ENCODE data around the gene EPSTI1.

The EPSTI1 gene

DNA sequence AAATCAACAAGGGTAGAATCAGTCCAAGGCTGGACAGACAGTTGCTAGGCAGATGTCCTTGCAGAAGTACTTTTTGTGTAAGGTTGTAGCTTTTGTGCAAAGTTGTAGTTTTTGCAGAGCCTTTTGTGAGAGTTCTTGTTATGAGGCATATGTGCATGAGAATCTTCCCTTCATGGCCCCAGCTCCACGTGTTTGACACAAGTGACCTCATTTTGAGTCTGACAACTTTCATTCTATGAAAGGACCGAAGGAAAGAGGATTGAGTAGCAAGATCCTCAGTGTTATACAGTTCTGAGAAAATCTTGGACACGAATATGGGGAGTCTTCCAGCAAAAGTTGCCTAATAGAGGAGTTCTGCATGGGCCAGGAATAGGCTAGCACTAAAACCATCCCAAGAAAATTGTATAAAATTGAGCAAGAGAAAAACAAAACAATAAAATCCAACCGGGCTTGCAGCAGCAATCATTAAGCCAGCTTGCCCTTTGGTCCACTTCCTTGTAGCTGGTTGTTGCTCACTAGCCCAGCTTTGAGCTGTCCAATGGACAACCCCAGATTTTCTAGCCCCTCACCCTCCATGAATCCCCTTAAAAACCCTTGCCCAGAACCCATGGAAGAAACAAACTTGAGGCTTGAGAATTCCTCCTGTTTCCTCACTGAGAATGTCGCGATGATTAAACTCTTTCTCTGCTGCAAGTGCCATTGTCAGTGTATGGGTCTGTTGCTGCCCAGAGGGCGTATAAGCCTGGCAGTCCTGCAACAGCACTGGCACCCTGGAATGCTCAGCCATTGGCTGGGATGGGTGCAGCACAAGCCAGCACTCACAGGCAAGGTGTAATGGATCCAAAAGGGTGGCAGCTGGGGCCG, 6.5 kb downstream of the EPSTI1 start:
- DNase-seq (ENCODE audit: low read depth in 2 of 2): peak in 1 of 2 donors; percentile 74
- no peak overlapping the region for H3K4me3 ChIP-seq (replicated peaks in 1 of 2; ENCODE audit: low read depth in 2 of 2, low read length in 2 of 2)
- TF ChIP-seq, protein P1, sequence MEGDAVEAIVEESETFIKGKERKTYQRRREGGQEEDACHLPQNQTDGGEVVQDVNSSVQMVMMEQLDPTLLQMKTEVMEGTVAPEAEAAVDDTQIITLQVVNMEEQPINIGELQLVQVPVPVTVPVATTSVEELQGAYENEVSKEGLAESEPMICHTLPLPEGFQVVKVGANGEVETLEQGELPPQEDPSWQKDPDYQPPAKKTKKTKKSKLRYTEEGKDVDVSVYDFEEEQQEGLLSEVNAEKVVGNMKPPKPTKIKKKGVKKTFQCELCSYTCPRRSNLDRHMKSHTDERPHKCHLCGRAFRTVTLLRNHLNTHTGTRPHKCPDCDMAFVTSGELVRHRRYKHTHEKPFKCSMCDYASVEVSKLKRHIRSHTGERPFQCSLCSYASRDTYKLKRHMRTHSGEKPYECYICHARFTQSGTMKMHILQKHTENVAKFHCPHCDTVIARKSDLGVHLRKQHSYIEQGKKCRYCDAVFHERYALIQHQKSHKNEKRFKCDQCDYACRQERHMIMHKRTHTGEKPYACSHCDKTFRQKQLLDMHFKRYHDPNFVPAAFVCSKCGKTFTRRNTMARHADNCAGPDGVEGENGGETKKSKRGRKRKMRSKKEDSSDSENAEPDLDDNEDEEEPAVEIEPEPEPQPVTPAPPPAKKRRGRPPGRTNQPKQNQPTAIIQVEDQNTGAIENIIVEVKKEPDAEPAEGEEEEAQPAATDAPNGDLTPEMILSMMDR (IDR thresholded peaks at IDR 0.05; ENCODE audit: low read depth, low read length): no peak

DNA sequence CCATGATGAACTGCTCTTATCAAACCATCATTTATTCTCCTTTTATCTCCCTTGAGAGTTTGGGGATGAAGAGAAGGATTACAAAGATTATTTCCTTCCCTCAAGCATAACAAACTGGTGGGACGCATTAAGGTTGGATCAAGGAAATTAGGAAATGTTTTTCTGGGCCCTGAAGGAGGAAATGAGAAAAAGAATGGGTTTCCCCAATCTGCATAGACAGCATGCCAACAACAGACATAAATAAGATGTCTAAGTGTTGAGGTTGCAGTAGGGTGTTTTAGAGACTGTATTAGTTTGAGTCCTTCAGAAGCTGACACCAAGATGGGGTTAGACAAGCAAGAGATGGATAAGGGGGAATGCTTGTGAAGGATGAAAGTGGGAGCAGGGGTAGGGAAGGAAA, 7.3 kb downstream of the EPSTI1 start:
- TF ChIP-seq, protein P1 (IDR thresholded peaks at IDR 0.05; ENCODE audit: low read depth, low read length): no peak
- H3K4me3 ChIP-seq (replicated peaks in 1 of 2; ENCODE audit: low read depth in 2 of 2, low read length in 2 of 2): no peak overlapping the region
- no peak for DNase-seq (ENCODE audit: low read depth in 2 of 2)

DNA sequence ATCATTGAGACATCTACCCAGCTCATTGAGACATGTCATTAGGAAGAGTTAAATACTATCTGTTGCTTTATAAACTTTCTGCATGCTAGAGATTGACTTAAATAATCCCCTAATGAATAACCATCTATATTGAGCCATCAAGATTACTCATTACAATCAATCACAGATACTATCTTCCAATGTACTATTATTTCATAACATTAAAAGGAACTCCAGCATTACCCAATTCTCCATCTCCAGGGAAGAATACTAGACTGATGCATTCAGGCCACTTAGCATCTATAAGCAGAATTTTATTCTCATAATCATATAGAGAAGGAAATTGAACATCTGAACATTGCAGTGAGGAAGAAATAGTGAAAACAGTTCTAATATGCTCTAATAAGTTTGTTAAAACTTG, 8.0 kb downstream of the EPSTI1 start:
- TF ChIP-seq, protein P1 (IDR thresholded peaks at IDR 0.05; ENCODE audit: low read depth, low read length): no peak

DNA sequence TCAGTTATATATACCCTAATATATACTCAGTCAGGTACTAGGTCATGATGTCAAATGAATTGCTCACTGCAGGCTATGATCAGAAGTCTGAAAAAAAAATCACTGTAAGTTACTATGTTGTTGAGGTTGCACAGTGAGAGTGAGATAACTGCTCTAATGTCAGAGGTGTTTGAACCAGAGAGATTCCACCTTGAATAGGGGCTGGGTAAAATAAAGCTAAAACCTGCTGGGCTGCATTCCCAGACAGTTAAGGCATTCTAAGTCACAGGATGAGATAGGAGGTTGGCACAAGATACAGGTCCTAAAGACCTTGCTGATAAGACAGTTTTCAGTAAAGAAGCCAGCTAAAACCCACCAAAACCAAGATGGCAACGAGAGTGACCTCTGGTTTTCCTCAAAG, 10.2 kb downstream of the EPSTI1 start:
- TF ChIP-seq, protein P1 (IDR thresholded peaks at IDR 0.05; ENCODE audit: low read depth, low read length): no peak
- no peak overlapping the region for H3K4me3 ChIP-seq (replicated peaks in 1 of 2; ENCODE audit: low read depth in 2 of 2, low read length in 2 of 2)
- DNase-seq (ENCODE audit: low read depth in 2 of 2): no peak

More for the DNA sequence above, 8.0 kb downstream of the EPSTI1 start:
- H3K4me3 ChIP-seq (replicated peaks in 1 of 2; ENCODE audit: low read depth in 2 of 2, low read length in 2 of 2): no peak overlapping the region
- DNase-seq (ENCODE audit: low read depth in 2 of 2): no peak

DNA sequence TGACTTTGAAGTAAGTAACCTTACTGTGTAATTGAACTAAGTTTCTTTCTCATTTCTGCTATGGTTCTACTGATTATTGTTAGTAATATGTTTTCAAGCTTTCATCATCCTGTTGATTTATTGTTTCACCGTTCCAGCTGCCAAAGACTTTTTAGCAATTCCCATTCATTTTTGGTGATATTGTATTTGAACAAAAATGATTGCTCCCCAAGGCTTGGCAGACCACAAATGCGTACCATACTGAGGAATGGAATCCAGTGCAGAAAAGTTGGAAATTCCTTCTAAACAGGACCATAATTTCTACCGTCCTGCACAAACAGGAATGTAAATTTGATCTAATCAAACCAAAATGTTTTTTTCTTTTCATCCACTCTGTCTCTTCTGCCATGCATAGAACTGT, 10.7 kb downstream of the EPSTI1 start:
- no peak overlapping the region for H3K4me3 ChIP-seq (replicated peaks in 1 of 2; ENCODE audit: low read depth in 2 of 2, low read length in 2 of 2)
- DNase-seq (ENCODE audit: low read depth in 2 of 2): peak; percentile 50 to 65
- TF ChIP-seq, protein P1 (IDR thresholded peaks at IDR 0.05; ENCODE audit: low read depth, low read length): no peak

DNA sequence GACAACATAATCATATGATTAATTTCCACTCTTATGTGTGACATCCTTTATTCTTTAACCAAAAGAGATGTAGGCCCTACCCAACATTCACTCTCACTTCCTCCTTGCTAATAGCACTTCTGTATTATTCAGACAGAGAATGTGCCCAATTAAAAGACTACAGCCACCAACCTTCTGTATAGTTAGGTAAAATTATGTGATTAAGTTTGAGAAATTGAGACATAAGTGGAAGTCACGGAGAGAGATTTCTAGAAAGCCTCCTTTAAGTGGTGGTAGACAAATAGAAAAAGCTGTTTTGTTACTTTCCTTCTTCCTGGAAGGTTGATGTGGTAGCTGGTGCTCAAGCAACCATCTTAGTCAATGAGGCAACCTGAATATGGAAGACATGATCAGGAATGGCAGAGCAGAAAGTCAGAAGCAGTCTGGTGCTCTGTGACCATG, 14.8 kb downstream of the EPSTI1 start:
- TF ChIP-seq, protein P1 (IDR thresholded peaks at IDR 0.05; ENCODE audit: low read depth, low read length): no peak
- DNase-seq (ENCODE audit: low read depth in 2 of 2): no peak
- H3K4me3 ChIP-seq (replicated peaks in 1 of 2; ENCODE audit: low read depth in 2 of 2, low read length in 2 of 2): no peak overlapping the region
